T-helper 22 cell (primary cell): ENCODE results near the gene PKNOX1.
"Not testable (repeated sequence)": the region's sequence is repeated elsewhere in the genome, so short reads cannot be mapped to it uniquely, and the experiment has no call there.

ENCODE experiments used
- DNase-seq: peaks from one replicate; pipeline ENCODE4 v3.0.0-alpha.2; 2020; ENCODE audit warnings: low read depth

Gene PKNOX1

GRCh38 chr21:42973991-42974831 lies at the start of gene PKNOX1:
Gene PKNOX1, plus strand, starts transcription at chr21:42974562. Its CDS starts 29,820 bp downstream, at chr21:43004382.
- DNase-seq, result peak; percentile 99

GRCh38 chr21:42925114-42925926 lies 49.0 kb upstream of the PKNOX1 start, which contains the start of gene ERVH48-1:
Gene ERVH48-1, minus strand, starts transcription at chr21:42925630. Its CDS starts 6,624 bp downstream, at chr21:42919006.
- no peak for DNase-seq

- not testable (repeated sequence) for DNase-seq
Measured at GRCh38 chr21:42927474-42928200, 46.7 kb upstream of the PKNOX1 start.

GRCh38 chr21:42929969-42930368 lies 44.4 kb upstream of the PKNOX1 start:
- DNase-seq, result no peak

- no peak for DNase-seq
Measured at GRCh38 chr21:42931560-42932235, 42.7 kb upstream of the PKNOX1 start.

GRCh38 chr21:42932378-42933136 lies 41.8 kb upstream of the PKNOX1 start:
- DNase-seq, result not testable (repeated sequence)

- not testable (repeated sequence) for DNase-seq
Measured at GRCh38 chr21:42933137-42933970, 41.0 kb upstream of the PKNOX1 start.

- not testable (repeated sequence) for DNase-seq
Measured at GRCh38 chr21:42933973-42934372, 40.4 kb upstream of the PKNOX1 start.

GRCh38 chr21:42936360-42936759 lies 38.0 kb upstream of the PKNOX1 start:
- DNase-seq, result not testable (repeated sequence)

- not testable (repeated sequence) for DNase-seq
Measured at GRCh38 chr21:42937034-42937940, 37.1 kb upstream of the PKNOX1 start.

GRCh38 chr21:42937960-42938605 lies 36.3 kb upstream of the PKNOX1 start:
- no peak for DNase-seq

GRCh38 chr21:42938606-42938995 lies 35.8 kb upstream of the PKNOX1 start:
- not testable (repeated sequence) for DNase-seq

- no peak for DNase-seq
Measured at GRCh38 chr21:42939582-42940413, 34.6 kb upstream of the PKNOX1 start.

- no peak for DNase-seq
Measured at GRCh38 chr21:42941696-42942085, 32.7 kb upstream of the PKNOX1 start.

- DNase-seq, result no peak
Measured at GRCh38 chr21:42942244-42942643, 32.1 kb upstream of the PKNOX1 start.

- DNase-seq, result not testable (repeated sequence)
Measured at GRCh38 chr21:42949094-42949755, 25.1 kb upstream of the PKNOX1 start.

GRCh38 chr21:42951193-42951592 lies 23.2 kb upstream of the PKNOX1 start:
- not testable (repeated sequence) for DNase-seq
